Measurements from ENCODE around the gene MAP2K2.

DNA sequence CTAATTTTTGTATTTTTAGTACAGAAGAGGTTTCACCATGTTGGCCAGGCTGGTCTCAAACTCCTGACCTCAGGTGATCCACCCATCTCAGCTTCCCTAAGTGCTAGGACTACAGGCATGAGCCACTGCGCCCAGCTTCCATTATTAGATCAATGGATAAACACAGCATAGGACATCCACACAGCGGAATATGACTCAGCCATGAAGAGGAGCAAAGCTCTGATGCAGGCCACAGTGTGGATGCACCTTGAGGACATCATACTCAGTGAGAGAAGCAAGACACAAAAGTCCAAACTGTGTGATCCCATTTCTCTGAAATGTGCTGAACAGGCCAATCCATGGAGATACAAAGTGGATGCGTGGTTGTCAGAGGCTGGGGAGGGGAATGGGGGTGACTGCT is 52.3 kb downstream of the MAP2K2 start:
- TF ChIP-seq EZH2 (IDR thresholded peaks at IDR 0.05; ENCODE audit: insufficient read depth, poor library complexity, severe bottlenecking), result no peak
- TF ChIP-seq EZH2phosphoT487 (IDR thresholded peaks at IDR 0.05; ENCODE audit: insufficient read depth, low read depth), result no peak

All from GM23248 (cell line).